ENCODE results near the gene FOCAD. TPM values are rescaled to one million over a fixed set of nuclear protein-coding genes. Genes with fewer than 3 reads are reported as not detected.

The FOCAD gene
- total RNA-seq, 2 experiments from 2014 or later, result 37.3 to 42.8 TPM

GRCh38 chr9:21030389-21031035, 346.5 kb downstream of the FOCAD start:
- H3K27me3 Mint-ChIP-seq, result no peaks in the 10 kb centered on the region
- no peaks in the 10 kb centered on the region for H3K9me3 Mint-ChIP-seq
- ATAC-seq, result peak; percentile 79
- peaks cover 10% of the 10 kb centered on the region for H3K36me3 Mint-ChIP-seq (ENCODE audit: low read depth)
- intact Hi-C loops (cut with micrococcal nuclease), result loop anchor here (2.0 kb wide), 1 partner anchor 30 kb away; no protein-coding TSS in a partner anchor
- peak; percentile 19 for DNase-seq
- POLR2A ChIA-PET, result interaction anchor here (1.0 to 2.6 kb wide), 5 partner anchors 11 to 79 kb away, joined by 3 to 12 read pairs (median 3); no protein-coding TSS in a partner anchor
- CTCF ChIA-PET, result interaction anchor here (1.0 to 2.8 kb wide), 5 partner anchors 29 to 89 kb away, joined by 3 to 21 read pairs (median 4); no protein-coding TSS in a partner anchor
- TF ChIP-seq, protein P1, sequence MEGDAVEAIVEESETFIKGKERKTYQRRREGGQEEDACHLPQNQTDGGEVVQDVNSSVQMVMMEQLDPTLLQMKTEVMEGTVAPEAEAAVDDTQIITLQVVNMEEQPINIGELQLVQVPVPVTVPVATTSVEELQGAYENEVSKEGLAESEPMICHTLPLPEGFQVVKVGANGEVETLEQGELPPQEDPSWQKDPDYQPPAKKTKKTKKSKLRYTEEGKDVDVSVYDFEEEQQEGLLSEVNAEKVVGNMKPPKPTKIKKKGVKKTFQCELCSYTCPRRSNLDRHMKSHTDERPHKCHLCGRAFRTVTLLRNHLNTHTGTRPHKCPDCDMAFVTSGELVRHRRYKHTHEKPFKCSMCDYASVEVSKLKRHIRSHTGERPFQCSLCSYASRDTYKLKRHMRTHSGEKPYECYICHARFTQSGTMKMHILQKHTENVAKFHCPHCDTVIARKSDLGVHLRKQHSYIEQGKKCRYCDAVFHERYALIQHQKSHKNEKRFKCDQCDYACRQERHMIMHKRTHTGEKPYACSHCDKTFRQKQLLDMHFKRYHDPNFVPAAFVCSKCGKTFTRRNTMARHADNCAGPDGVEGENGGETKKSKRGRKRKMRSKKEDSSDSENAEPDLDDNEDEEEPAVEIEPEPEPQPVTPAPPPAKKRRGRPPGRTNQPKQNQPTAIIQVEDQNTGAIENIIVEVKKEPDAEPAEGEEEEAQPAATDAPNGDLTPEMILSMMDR (IDR thresholded peaks at IDR 0.05), result no peak
- H3K27ac Mint-ChIP-seq, result no peak overlapping the region
- no peak overlapping the region for H3K4me3 Mint-ChIP-seq
- peaks cover 28% of the 10 kb centered on the region for H3K4me1 Mint-ChIP-seq (ENCODE audit: low read depth)

DNA sequence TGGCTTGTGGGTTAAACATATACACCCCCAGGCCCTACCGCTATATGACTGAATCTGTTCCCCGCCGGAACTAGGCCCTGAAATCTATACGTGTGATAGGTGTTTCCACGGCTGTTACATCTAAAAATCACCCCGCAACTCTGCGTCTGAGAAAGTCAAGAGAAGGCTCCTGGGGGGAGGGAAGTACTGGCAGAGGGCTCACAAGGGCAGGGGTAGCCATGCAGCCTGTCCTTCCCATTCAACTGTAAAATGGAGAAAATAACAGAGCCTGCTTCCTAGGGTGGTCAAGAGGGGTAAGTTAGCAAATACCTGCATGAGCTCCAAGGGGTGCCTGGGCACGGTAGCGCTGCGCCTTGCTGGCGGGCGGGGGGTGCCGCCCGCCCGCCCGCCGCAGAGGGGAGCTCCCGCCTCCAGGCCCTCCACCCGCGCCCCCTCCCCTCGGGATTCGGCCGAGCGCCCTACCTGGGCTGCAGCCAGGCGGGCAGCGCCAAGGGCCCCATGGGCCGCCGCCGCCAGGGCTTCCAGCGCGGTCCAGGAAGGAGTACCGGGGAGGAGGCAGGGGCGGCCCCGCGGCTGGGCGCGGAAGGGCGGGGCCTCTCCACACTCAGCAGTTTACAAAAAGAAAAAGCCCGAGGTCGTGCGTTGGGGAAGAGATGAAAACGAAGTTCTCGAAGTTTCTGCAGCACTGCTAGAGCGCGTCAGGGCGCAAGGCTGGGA, 347.2 kb downstream of the FOCAD start, which contains the start of gene HACD4:
Gene HACD4, minus strand, starts transcription at position 550 of the 717 bp plus-strand sequence. Its CDS starts 50 bp downstream, at position 500.
- TF ChIP-seq, protein P1 (IDR thresholded peaks at IDR 0.05), result no peak
- H3K9me3 Mint-ChIP-seq, result no peaks in the 10 kb centered on the region
- H3K27me3 Mint-ChIP-seq, result no peaks in the 10 kb centered on the region
- DNase-seq, result peak; percentile 74
- CTCF ChIA-PET, result interaction anchor here (1.0 to 2.8 kb wide), 5 partner anchors 30 to 90 kb away, joined by 3 to 21 read pairs (median 4); no protein-coding TSS in a partner anchor
- intact Hi-C loops (cut with micrococcal nuclease), result loop anchor here (2.0 kb wide), 1 partner anchor 30 kb away; no protein-coding TSS in a partner anchor
- peak within 1 kb of the TSS; percentile 70 for H3K4me3 Mint-ChIP-seq
- H3K27ac Mint-ChIP-seq, result peak within 1 kb of the TSS; percentile 87
- POLR2A ChIA-PET, result interaction anchor here (0.6 to 2.6 kb wide), 6 partner anchors 10 to 677 kb away, joined by 3 to 12 read pairs (median 3); no protein-coding TSS in a partner anchor
- H3K4me1 Mint-ChIP-seq (ENCODE audit: low read depth), result peaks cover 26% of the 10 kb centered on the region
- peaks cover 4% of the 10 kb centered on the region for H3K36me3 Mint-ChIP-seq (ENCODE audit: low read depth)
- ATAC-seq, result peak; percentile 80

DNA sequence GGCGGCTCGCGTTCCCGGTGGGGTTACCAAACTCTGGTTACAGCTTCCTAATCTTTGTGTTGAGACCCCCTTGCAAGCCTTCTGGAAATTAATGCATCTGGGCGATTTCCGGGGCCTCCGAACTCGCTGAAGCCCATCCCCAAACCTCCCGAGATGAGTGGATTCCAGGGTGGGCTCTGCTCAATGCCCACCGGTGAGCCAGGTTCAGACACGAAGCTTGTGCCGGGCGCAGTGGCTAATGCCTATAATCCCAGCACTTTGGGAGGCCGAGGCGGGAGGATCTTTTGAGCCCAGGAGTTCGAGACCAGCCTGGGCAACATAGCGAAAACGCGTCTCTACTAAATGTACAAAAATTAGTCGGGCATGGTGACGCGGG, 347.7 kb downstream of the FOCAD start:
- CTCF ChIA-PET, result interaction anchor here (1.0 to 2.8 kb wide), 4 partner anchors 30 to 91 kb away, joined by 3 to 21 read pairs (median 4); no protein-coding TSS in a partner anchor
- peak overlapping the region; percentile 87 for H3K27ac Mint-ChIP-seq
- ATAC-seq (no peak), DNase-seq (no peak)
- intact Hi-C loops (cut with micrococcal nuclease), result loop anchor here (2.0 kb wide), 1 partner anchor 31 kb away; no protein-coding TSS in a partner anchor
- POLR2A ChIA-PET, result interaction anchor here (0.6 to 2.6 kb wide), 2 partner anchors 65 to 678 kb away, joined by 3 to 12 read pairs; no protein-coding TSS in a partner anchor
- peaks cover 22% of the 10 kb centered on the region for H3K4me1 Mint-ChIP-seq (ENCODE audit: low read depth)
- H3K9me3 Mint-ChIP-seq, result no peaks in the 10 kb centered on the region
- peaks cover 2% of the 10 kb centered on the region for H3K36me3 Mint-ChIP-seq (ENCODE audit: low read depth)
- H3K4me3 Mint-ChIP-seq, result peak overlapping the region; percentile 70
- no peaks in the 10 kb centered on the region for H3K27me3 Mint-ChIP-seq
- TF ChIP-seq, protein P1 (IDR thresholded peaks at IDR 0.05), result no peak

GRCh38 chr9:21037278-21037677, 353.2 kb downstream of the FOCAD start:
- DNase-seq (no peak), ATAC-seq (no peak)
- H3K9me3 Mint-ChIP-seq, result no peaks in the 10 kb centered on the region
- TF ChIP-seq, protein P1 (IDR thresholded peaks at IDR 0.05), result no peak
- CTCF ChIA-PET, result no interaction called here
- no peaks in the 10 kb centered on the region for H3K27me3 Mint-ChIP-seq
- no peak overlapping the region for H3K27ac Mint-ChIP-seq
- H3K4me3 Mint-ChIP-seq, result no peak overlapping the region
- no peaks in the 10 kb centered on the region for H3K36me3 Mint-ChIP-seq (ENCODE audit: low read depth)
- intact Hi-C loops (cut with micrococcal nuclease), result no loop called here
- POLR2A ChIA-PET, result no interaction called here
- peaks cover 17% of the 10 kb centered on the region for H3K4me1 Mint-ChIP-seq (ENCODE audit: low read depth)
